Fibroblast of lung (primary cell): ENCODE data around the gene PANK4. TPM values are rescaled to one million over a fixed set of nuclear protein-coding genes. Genes with fewer than 3 reads are reported as not detected.
A peak's percentile ranks its signal among the peaks of the same experiment; 100 is the strongest.

Experiments used
- DNase-seq, 2 donors: peaks; one replicate each; pipeline versions ENCODE4 v3.0.0 to v3.0.0-alpha.2; 2010; ENCODE audit warnings: low read depth in 2 of 2
- H2AFZ ChIP-seq: 2 replicates; pipeline ENCODE4 v1.5.1; 2012; ENCODE audit warnings: low read length, control low read depth, inconsistent platforms
- H3K27ac ChIP-seq: 2 replicates; pipeline ENCODE4 v1.5.1; 2011; ENCODE audit warnings: low read length, control low read depth; ENCODE audit not compliant: insufficient read depth
- H3K27me3 ChIP-seq: 2 replicates; pipeline ENCODE4 v1.5.1; 2011; ENCODE audit warnings: mild to moderate bottlenecking, low read length; ENCODE audit not compliant: control insufficient read depth, insufficient read depth
- H3K36me3 ChIP-seq: 2 replicates; pipeline ENCODE4 v1.5.1; 2011; ENCODE audit warnings: low read length; ENCODE audit not compliant: control insufficient read depth, insufficient read depth
- H3K4me1 ChIP-seq: 2 replicates; pipeline ENCODE4 v1.5.1; 2011; ENCODE audit warnings: low read length; ENCODE audit not compliant: control insufficient read depth, insufficient read depth; ENCODE audit errors: extremely low read depth
- H3K4me2 ChIP-seq: 2 replicates; pipeline ENCODE4 v1.5.1; 2011; ENCODE audit warnings: low read length, control low read depth; ENCODE audit not compliant: insufficient read depth; ENCODE audit errors: extremely low read depth
- H3K4me3 ChIP-seq, 4 experiments: fragments of 200-600 bp in 1 of 4; sonication (generic) in 1 of 4; replicated peaks in 1 of 4; 2 replicates each; pipeline ENCODE4 v1.5.1; 2011 to 2016; ENCODE audit warnings: low read length in 4 of 4, low read depth in 3 of 4, mild to moderate bottlenecking in 3 of 4, control low read depth in 2 of 4, inconsistent platforms in 1 of 4, mixed read lengths in 1 of 4; ENCODE audit not compliant: insufficient read depth in 1 of 4; ENCODE audit errors: control extremely low read depth in 1 of 4
- H3K79me2 ChIP-seq: 2 replicates; pipeline ENCODE4 v1.5.1; 2012; ENCODE audit warnings: mild to moderate bottlenecking, low read length, inconsistent platforms; ENCODE audit not compliant: control insufficient read depth, insufficient read depth
- H3K9ac ChIP-seq: 2 replicates; pipeline ENCODE4 v1.5.1; 2011; ENCODE audit warnings: mild to moderate bottlenecking, low read length, control low read depth; ENCODE audit not compliant: insufficient read depth
- H3K9me3 ChIP-seq: 2 replicates; pipeline ENCODE4 v1.5.1; 2012; ENCODE audit warnings: low read depth, low read length; ENCODE audit not compliant: control insufficient read depth, insufficient read depth
- H4K20me1 ChIP-seq: 2 replicates; pipeline ENCODE4 v1.5.1; 2011; ENCODE audit warnings: low read length; ENCODE audit not compliant: control insufficient read depth, insufficient read depth; ENCODE audit errors: extremely low read depth
- EZH2 ChIP-seq: IDR thresholded peaks from 2 replicates; pipeline ENCODE4 v1.5.1; 2012; ENCODE audit warnings: low read length, control low read depth, mild to moderate bottlenecking; ENCODE audit errors: missing control alignments
- polyA plus RNA-seq, 2 donors: library from polyadenylated mRNA; depleted of rRNA in 1 of 2; stranded (reverse) in 1 of 2; unstranded in 1 of 2; fragments of >200 nt; gene quantifications; 2 replicates each; pipeline ENCODE4 v1.2.1, GENCODE V29; 2011 to 2012; ENCODE audit warnings: missing spikeins in 1 of 2
- total RNA-seq: library from RNA; depleted of rRNA; stranded (reverse); fragments of >200 nt; gene quantifications from 2 replicates; pipeline ENCODE4 v1.2.1, GENCODE V29; 2014
- TF ChIP-seq, protein P1 (sequence below), 2 donors: IDR thresholded peaks in 1 of 2; conservative IDR thresholded peaks in 1 of 2; 1 replicate in 1 of 2; 2 replicates in 1 of 2; pipeline ENCODE4 v1.5.1; 2011 to 2012; ENCODE audit warnings: low read length in 2 of 2, control low read depth in 1 of 2, inconsistent platforms in 1 of 2, low read depth in 1 of 2, mild to moderate bottlenecking in 1 of 2

The PANK4 gene
- total and polyA plus RNA-seq, 2 donors (not counting 1 experiment from before 2014, with no cell fraction given), result 8.5 to 17.0 TPM

DNA sequence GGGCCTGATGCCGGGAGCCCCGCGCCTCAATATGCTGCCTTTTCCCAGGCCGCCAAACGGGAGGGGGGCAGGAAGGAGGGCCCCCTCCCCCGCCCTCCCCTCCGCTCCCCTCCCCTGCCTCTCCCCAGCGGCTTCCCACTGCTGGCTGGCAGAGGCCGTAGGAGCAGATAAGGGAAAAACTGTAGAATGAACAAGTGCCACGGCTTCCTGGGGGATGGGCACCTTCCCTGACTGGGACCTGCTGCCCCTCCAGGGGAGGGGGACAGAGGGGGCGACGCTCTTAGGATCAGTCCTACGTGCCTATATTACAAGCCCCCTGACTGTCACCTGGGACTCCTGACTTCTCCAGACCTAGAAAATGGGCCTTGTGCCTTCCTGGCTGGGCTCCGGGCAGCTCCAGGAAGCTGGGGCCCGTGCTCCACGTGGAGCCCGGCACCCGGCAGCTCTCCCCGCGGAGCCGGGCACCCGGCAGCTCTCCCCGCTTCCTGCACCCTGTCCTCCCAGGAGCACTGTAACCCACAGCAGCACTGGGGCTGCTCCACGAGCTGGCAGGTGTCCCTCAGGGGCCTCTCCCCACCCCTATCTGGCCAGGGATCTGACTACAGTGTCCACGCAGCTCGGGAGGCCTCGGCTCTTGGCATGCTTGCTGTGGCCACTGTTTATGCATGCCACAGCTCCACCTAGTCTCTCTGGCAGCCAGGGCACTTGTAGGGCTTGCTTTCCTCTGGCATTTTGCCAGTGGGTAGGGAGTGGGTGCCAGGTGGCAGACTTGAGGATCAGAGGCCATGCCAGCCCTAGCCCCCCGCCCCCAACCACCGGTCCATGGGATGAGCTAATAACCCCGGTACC lies 4.3 kb upstream of the PANK4 start:
- Histone ChIP-seq H4K20me1 (no peaks in the 10 kb centered on the region), H3K4me3 (no peak overlapping the region), H3K27me3 (peaks cover 14% of the 10 kb centered on the region), H3K9ac (no peak overlapping the region), H3K27ac (no peak overlapping the region), H3K9me3 (no peaks in the 10 kb centered on the region), H3K36me3 (no peaks in the 10 kb centered on the region), H3K4me1 (no peaks in the 10 kb centered on the region), H3K79me2 (peaks cover 2% of the 10 kb centered on the region), H2AFZ (no peak overlapping the region), H3K4me2 (no peak overlapping the region)
- TF ChIP-seq, protein P1, sequence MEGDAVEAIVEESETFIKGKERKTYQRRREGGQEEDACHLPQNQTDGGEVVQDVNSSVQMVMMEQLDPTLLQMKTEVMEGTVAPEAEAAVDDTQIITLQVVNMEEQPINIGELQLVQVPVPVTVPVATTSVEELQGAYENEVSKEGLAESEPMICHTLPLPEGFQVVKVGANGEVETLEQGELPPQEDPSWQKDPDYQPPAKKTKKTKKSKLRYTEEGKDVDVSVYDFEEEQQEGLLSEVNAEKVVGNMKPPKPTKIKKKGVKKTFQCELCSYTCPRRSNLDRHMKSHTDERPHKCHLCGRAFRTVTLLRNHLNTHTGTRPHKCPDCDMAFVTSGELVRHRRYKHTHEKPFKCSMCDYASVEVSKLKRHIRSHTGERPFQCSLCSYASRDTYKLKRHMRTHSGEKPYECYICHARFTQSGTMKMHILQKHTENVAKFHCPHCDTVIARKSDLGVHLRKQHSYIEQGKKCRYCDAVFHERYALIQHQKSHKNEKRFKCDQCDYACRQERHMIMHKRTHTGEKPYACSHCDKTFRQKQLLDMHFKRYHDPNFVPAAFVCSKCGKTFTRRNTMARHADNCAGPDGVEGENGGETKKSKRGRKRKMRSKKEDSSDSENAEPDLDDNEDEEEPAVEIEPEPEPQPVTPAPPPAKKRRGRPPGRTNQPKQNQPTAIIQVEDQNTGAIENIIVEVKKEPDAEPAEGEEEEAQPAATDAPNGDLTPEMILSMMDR (conservative IDR thresholded peaks at IDR 0.05 in 1 of 2, IDR thresholded peaks at IDR 0.05 in 1 of 2; ENCODE audit: low read depth in 1 of 2, low read length in 2 of 2), result no peak
- TF ChIP-seq EZH2, result peak; percentile 81
- no peak for DNase-seq

DNA sequence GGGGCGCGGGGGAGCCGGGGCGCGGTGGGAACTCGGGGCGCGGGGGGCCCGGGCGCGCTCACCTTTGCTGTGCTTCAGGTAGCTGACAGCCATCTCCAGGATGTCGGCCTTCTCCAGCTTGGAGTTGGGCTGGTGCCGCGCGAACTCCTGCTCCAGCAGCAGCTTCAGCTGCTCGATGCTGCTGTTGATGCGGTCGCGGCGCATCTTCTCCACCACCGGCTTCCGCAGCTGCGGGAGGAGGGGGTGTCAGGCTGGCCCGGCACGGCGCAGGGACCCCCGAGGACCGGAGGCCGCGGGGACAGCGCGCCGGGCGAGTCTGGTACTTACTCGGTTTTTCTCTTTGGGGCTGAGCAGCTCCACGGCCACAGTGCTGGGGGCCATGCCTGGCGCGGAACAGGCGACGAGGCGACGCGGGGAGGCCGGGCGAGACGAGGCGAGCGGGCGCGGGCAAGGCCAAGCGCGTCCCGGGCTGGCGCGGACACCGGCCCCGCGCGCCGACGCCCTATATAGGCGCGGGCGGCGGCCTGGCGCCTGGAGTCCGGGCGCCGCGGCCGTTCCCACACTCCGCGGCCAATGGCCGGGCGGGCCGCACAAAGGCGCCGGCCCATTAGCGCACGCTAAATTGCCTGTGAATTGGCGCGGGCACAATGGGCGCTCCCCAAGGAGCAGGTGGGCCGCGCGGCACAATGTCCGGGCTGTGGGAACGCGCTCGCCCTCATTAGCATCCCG lies 3.6 kb upstream of the PANK4 start, which contains the start of gene HES5:
TSS of gene HES5 (minus strand) at position 480 of the 729 bp plus-strand sequence. CDS start at position 381, 99 bp downstream.
- no peaks in the 10 kb centered on the region for H4K20me1 ChIP-seq
- H3K9me3 ChIP-seq, result no peaks in the 10 kb centered on the region
- H3K27ac ChIP-seq, result no peak within 1 kb of the TSS
- H3K36me3 ChIP-seq, result no peaks in the 10 kb centered on the region
- H3K4me3 ChIP-seq, result no peak within 1 kb of the TSS
- H3K27me3 ChIP-seq, result peaks cover 14% of the 10 kb centered on the region
- H3K4me1 ChIP-seq, result peaks cover 5% of the 10 kb centered on the region
- H2AFZ ChIP-seq, result no peak within 1 kb of the TSS
- peak; percentile 99 for TF ChIP-seq EZH2
- TF ChIP-seq, protein P1 (conservative IDR thresholded peaks at IDR 0.05 in 1 of 2, IDR thresholded peaks at IDR 0.05 in 1 of 2; ENCODE audit: low read depth in 1 of 2, low read length in 2 of 2), result no peak
- H3K4me2 ChIP-seq, result no peak within 1 kb of the TSS
- H3K9ac ChIP-seq, result no peak within 1 kb of the TSS
- H3K79me2 ChIP-seq, result peaks cover 10% of the 10 kb centered on the region
- no peak for DNase-seq
